ENCODE results near the gene SFMBT1. TPM values are rescaled to one million over a fixed set of nuclear protein-coding genes. Genes with fewer than 3 reads are reported as not detected.

SFMBT1 gene
- total and polyA plus RNA-seq, 11 donors = 3.4 to 18.8 (median 14.3) TPM

DNA sequence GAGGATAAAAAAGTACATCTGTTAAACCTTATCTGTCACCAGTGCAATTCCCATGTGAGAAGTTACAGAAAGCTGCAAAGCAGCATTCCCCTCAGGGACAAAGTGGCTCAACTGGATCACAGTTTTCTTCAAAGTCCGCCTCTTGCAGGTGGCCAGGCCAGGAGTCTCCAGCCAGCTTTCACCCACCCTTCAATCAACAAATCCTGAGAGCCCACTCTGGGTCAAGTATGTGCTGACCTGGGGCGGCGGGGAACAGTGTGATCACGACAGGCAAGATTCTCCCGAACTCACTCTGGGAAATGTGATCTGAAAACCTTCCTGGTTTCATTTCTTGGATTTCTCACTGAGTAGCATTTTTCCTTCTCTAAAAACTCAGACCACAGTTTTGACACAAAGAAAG, 45.1 kb upstream of the SFMBT1 start:
- ATAC-seq (no peak), DNase-seq (no peak)
- Histone ChIP-seq H3K4me3 (no peak overlapping the region), H3K4me1 (peaks cover 0 to 31% (median 16%) of the 10 kb centered on the region in 12 donors), H3K27me3 (no peaks in the 10 kb centered on the region), H3K36me3 (peaks cover 0 to 72% (median 50%) of the 10 kb centered on the region in 9 donors), H3K9me3 (no peaks in the 10 kb centered on the region), H3K27ac (no peak overlapping the region)
- TF ChIP-seq, protein P1, sequence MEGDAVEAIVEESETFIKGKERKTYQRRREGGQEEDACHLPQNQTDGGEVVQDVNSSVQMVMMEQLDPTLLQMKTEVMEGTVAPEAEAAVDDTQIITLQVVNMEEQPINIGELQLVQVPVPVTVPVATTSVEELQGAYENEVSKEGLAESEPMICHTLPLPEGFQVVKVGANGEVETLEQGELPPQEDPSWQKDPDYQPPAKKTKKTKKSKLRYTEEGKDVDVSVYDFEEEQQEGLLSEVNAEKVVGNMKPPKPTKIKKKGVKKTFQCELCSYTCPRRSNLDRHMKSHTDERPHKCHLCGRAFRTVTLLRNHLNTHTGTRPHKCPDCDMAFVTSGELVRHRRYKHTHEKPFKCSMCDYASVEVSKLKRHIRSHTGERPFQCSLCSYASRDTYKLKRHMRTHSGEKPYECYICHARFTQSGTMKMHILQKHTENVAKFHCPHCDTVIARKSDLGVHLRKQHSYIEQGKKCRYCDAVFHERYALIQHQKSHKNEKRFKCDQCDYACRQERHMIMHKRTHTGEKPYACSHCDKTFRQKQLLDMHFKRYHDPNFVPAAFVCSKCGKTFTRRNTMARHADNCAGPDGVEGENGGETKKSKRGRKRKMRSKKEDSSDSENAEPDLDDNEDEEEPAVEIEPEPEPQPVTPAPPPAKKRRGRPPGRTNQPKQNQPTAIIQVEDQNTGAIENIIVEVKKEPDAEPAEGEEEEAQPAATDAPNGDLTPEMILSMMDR (IDR thresholded peaks at IDR 0.05) = no peak
- no peak for TF ChIP-seq POLR2A (IDR thresholded peaks at IDR 0.05)
- WGBS, 4 donors = 57 to 78% (median 64%) methylated on average over 5 of the region's 5 CpGs
- intact Hi-C loops (cut with DNase I) = no loop called here

DNA sequence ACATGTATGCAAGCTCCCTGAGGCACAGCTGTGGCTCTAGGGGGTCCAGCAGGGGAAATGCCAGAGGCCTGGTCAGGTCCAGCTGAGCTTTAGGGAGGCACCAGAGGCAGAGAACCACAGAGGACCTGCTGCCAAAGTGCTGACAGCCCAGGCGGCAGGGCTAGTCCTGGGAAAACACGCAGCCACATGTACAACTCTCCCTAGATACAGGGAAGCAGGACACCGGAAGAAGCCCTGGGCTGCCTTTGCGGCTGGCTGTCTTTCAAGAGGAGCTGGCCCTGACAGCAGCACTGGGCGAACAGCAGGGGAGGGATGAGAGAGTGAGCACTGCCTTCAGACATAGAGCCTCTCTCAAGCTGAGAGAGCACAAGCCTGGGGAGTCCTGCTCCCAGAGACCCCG, 43.6 kb upstream of the SFMBT1 start:
- H3K4me1 ChIP-seq = peaks cover 0 to 39% (median 19%) of the 10 kb centered on the region in 12 donors
- peak overlapping the region; percentile 38 to 84 (median 70) for H3K27ac ChIP-seq
- no peaks in the 10 kb centered on the region for H3K9me3 ChIP-seq
- TF ChIP-seq, protein P1 (IDR thresholded peaks at IDR 0.05) = no peak
- no peak for TF ChIP-seq POLR2A (IDR thresholded peaks at IDR 0.05)
- peak; percentile 85 to 92 (median 90) for ATAC-seq
- no peak overlapping the region for H3K4me3 ChIP-seq
- intact Hi-C loops (cut with DNase I) = no loop called here
- 43 to 60% (median 51%) methylated on average over 5 to 6 of the region's 6 CpGs for WGBS, 4 donors
- DNase-seq = peak; percentile 68 to 87 (median 79)
- peaks cover 0 to 64% (median 35%) of the 10 kb centered on the region in 9 donors for H3K36me3 ChIP-seq
- H3K27me3 ChIP-seq = no peaks in the 10 kb centered on the region

DNA sequence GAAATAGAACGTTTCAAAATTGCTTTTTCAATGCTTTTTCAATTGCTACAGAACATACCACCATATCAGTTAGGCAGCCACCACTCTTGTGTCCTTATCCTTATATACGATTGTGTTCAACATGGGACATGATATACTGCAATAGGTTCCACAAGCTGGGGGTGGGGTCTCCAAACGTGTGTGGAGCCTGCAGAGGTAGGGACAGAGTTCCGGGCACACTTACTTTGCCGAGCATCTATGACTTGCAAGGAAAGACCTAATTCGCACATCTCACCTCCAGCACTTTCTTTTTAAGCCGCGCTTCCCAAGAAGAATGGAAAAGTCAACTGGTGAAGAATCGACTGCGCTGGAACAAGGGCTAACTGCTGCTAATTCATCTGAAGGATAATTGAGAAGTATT, 39.6 kb upstream of the SFMBT1 start:
- Histone ChIP-seq H3K9me3 (no peaks in the 10 kb centered on the region), H3K4me1 (peaks cover 0 to 39% (median 20%) of the 10 kb centered on the region in 12 donors), H3K27ac (peak overlapping the region in 3 of 12 donors; percentile 68 to 86 (median 85)), H3K27me3 (no peaks in the 10 kb centered on the region), H3K4me3 (no peak overlapping the region), H3K36me3 (peaks cover 0 to 26% (median 3%) of the 10 kb centered on the region in 9 donors)
- TF ChIP-seq POLR2A (IDR thresholded peaks at IDR 0.05) = no peak
- TF ChIP-seq, protein P1 (IDR thresholded peaks at IDR 0.05) = no peak
- ATAC-seq (no peak), DNase-seq (no peak)
- WGBS, 4 donors = 76 to 84% (median 82%) methylated on average over 10 of the region's 10 CpGs
- intact Hi-C loops (cut with DNase I) = no loop called here

DNA sequence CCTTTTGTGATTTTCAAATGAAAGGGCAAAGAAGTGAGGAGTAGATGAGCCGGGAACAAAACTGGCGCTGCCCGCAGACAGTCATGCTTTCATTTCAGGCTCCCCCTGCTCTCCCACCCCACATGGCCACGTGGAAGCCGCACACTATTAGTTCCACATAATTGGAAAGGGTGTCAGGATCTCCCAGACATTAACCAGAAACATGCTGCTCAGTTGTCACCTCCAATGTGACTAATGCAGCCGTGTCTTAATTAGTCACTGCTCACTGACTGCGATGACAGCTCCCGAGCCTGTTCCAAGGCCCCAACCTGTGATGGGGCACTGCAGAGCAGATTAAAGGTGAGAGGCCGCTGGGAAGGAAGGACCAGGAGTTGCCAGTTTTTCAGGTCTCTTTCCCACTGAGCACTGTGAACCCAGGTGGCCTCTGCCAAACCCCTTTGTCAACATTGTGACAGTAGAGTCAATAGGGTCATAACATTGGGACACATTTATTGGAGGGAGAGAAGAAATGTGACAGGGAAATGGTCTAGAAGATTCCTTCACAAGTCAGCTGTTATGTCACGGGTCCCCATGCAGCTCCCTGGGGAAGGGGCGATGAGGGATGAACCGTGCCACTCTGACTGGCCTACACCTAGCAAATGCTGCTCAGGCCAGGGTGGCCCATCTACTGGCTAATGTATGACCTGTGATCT, 38.6 kb upstream of the SFMBT1 start:
- DNase-seq = peak in 4 of 5 donors; percentile 58 to 84 (median 70)
- intact Hi-C loops (cut with DNase I) = no loop called here
- Histone ChIP-seq H3K27ac (peak overlapping the region; percentile 58 to 93 (median 81)), H3K4me3 (peak overlapping the region in 2 of 12 donors; percentile 19 to 26), H3K36me3 (peaks cover 0 to 17% (median 0%) of the 10 kb centered on the region in 9 donors), H3K27me3 (no peaks in the 10 kb centered on the region), H3K4me1 (peaks cover 0 to 29% (median 13%) of the 10 kb centered on the region in 12 donors), H3K9me3 (no peaks in the 10 kb centered on the region)
- TF ChIP-seq, protein P1 (IDR thresholded peaks at IDR 0.05) = no peak
- TF ChIP-seq POLR2A (IDR thresholded peaks at IDR 0.05) = no peak
- ATAC-seq = peak; percentile 82 to 90 (median 88)
- WGBS, 4 donors = 46 to 56% (median 53%) methylated on average over 12 of the region's 12 CpGs

All from heart left ventricle (tissue), 16 donors.